ENCODE measurements around the gene SUZ12.
"Not testable (repeated sequence)": the region's sequence is repeated elsewhere in the genome, so short reads cannot be mapped to it uniquely, and the experiment has no call there.

The SUZ12 gene

DNA sequence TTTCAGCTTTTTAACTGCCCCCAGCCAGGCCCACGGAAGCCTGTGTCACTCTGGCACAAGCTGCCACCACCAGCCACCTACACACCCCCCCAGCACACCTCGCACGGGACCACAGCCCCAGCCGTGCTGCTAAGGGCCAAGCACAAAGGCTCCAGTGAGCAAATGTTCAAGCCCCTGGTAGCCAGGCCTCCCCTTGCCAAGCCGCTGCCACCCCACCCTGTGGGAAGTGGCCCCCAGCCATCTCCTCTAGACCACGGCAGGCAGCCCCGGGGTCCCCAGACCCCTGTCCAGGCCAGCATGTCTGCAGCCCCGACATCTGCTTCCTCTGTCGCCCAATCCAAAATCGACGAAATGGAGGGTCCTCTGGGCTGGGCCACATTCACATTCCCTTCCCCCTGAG is 105.5 kb downstream of the SUZ12 start:
- not testable (repeated sequence) for FAIRE-seq

DNA sequence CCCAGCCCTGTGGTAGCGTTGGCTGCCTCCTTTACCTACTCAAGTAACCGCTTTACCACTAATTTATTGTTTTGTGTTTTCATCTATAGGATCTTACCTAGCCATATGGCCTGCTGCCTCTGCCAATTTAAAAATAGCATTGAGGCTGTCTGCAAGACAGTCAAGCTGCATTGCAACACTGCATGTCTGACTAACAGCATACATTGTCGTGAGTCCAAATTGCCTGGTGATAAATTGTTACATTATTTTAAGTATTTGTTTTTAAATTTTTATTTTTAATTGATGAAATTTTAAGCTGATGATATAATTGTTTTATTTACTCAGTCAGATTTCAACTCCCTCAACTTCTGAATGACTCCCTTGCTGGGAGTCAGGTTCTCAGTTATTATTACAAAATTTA is 108.8 kb downstream of the SUZ12 start:
- not testable (repeated sequence) for FAIRE-seq

DNA sequence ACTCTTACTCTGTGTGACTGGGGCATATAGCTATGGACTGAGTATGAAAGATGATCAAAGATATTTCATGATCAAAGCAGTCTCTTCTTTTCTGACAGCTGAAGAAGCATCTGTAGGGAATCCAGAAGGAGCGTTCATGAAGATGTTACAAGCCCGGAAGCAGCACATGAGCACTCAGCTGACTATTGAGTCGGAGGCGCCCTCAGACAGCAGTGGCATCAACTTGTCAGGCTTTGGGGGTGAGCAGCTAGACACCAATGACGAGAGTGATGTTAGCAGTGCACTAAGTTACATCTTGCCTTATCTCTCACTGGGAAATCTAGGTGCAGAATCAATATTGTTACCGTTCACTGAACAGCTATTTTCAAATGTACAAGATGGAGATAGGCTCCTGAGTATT is 110.9 kb downstream of the SUZ12 start:
- not testable (repeated sequence) for FAIRE-seq
